Neural cell (in vitro differentiated cells): Measurements from ENCODE around the gene SOBP. TPM values are rescaled to one million over a fixed set of nuclear protein-coding genes. Genes with fewer than 3 reads are reported as not detected.

Experiments used
- H2AFZ ChIP-seq: fragments of 200-600, 300-800 bp; sonication (generic), shearing (Covaris generic); 2 replicates; pipeline ENCODE4 v1.6.0; 2014; ENCODE audit warnings: low read depth, mild to moderate bottlenecking, antibody characterized with exemption, low read length, moderate library complexity
- H3F3A ChIP-seq: fragments of 200-600 bp; shearing (Covaris generic); 2 replicates; pipeline ENCODE4 v1.6.1; 2016; ENCODE audit warnings: mild to moderate bottlenecking, moderate library complexity, mixed read lengths, antibody characterized with exemption, low read length; ENCODE audit not compliant: insufficient read depth, poor library complexity, severe bottlenecking
- H3K27ac ChIP-seq: fragments of 200-600, 300-800 bp; sonication (generic), shearing (Covaris generic); 2 replicates; pipeline ENCODE4 v1.5.1; 2014; ENCODE audit warnings: mild to moderate bottlenecking, low read length, moderate library complexity
- H3K27me3 ChIP-seq: fragments of 300-800, 200-600 bp; sonication (generic), shearing (Covaris generic); 2 replicates; pipeline ENCODE4 v1.6.0; 2014; ENCODE audit warnings: mild to moderate bottlenecking, low read depth, low read length, moderate library complexity; ENCODE audit not compliant: insufficient read depth
- H3K36me3 ChIP-seq: fragments of 300-800, 200-600 bp; sonication (generic), shearing (Covaris generic); 2 replicates; pipeline ENCODE4 v1.5.1; 2014; ENCODE audit warnings: mild to moderate bottlenecking, antibody characterized with exemption, low read length, moderate library complexity; ENCODE audit not compliant: insufficient read depth
- H3K4me2 ChIP-seq: fragments of 300-800, 200-600 bp; sonication (generic), shearing (Covaris generic); 2 replicates; pipeline ENCODE4 v1.6.0; 2014; ENCODE audit warnings: mild to moderate bottlenecking, low read length
- H3K4me3 ChIP-seq: fragments of 300-800, 200-600 bp; sonication (generic), shearing (Covaris generic); 2 replicates; pipeline ENCODE4 v1.5.1; 2014; ENCODE audit warnings: mild to moderate bottlenecking, low read length, moderate library complexity
- H3K79me2 ChIP-seq: fragments of 200-600 bp; shearing (Covaris generic); replicated peaks from 2 replicates; pipeline ENCODE4 v1.6.0; 2014; ENCODE audit warnings: mild to moderate bottlenecking, low read length, moderate library complexity; ENCODE audit not compliant: insufficient read depth
- H3K9ac ChIP-seq: fragments of 300-800, 200-600 bp; sonication (generic), shearing (Covaris generic); 2 replicates; pipeline ENCODE4 v1.6.1; 2016; ENCODE audit warnings: mild to moderate bottlenecking, low read length, mixed read lengths
- H3K9me2 ChIP-seq: fragments of 200-600 bp; shearing (Covaris generic); 2 replicates; pipeline ENCODE4 v1.6.1; 2016; ENCODE audit warnings: mild to moderate bottlenecking, low read length, mixed read lengths; ENCODE audit not compliant: insufficient read depth
- H3K9me3 ChIP-seq: fragments of 200-600, 300-800 bp; sonication (generic), shearing (Covaris generic); 2 replicates; pipeline ENCODE4 v1.6.1; 2016; ENCODE audit warnings: mild to moderate bottlenecking, mixed run types, low read length, moderate library complexity, mixed read lengths
- H4K20me1 ChIP-seq: fragments of 200-600 bp; shearing (Covaris generic); 2 replicates; pipeline ENCODE4 v1.6.1; 2016; ENCODE audit warnings: mild to moderate bottlenecking, mixed run types; ENCODE audit not compliant: insufficient read depth
- CTCF ChIP-seq: fragments of 450-650 bp; IDR thresholded peaks from 2 replicates; pipeline ENCODE4 v1.5.1; 2014; ENCODE audit warnings: antibody characterized with exemption, mild to moderate bottlenecking, moderate library complexity; ENCODE audit not compliant: poor library complexity, severe bottlenecking
- EP300 ChIP-seq: fragments of 450-650 bp; conservative IDR thresholded peaks from 2 replicates; pipeline ENCODE4 v1.6.1; 2014; ENCODE audit warnings: antibody characterized with exemption, mild to moderate bottlenecking, moderate library complexity; ENCODE audit not compliant: poor library complexity, severe bottlenecking
- EZH2 ChIP-seq: fragments of 200-600, 300-800 bp; shearing (Covaris generic), sonication (generic); IDR thresholded peaks from 2 replicates; pipeline ENCODE4 v1.6.1; 2014; ENCODE audit warnings: antibody characterized with exemption, low read length, borderline replicate concordance, mild to moderate bottlenecking; ENCODE audit not compliant: insufficient read depth, poor library complexity, severe bottlenecking
- MXI1 ChIP-seq: fragments of 450-650 bp; conservative IDR thresholded peaks from 2 replicates; pipeline ENCODE4 v1.6.1; 2014; ENCODE audit warnings: antibody characterized with exemption, mild to moderate bottlenecking; ENCODE audit not compliant: poor library complexity, severe bottlenecking
- POLR2AphosphoS5 ChIP-seq: IDR thresholded peaks from 2 replicates; pipeline ENCODE4 v1.6.1; 2012
- RAD21 ChIP-seq: fragments of 450-650 bp; conservative IDR thresholded peaks from 2 replicates; pipeline ENCODE4 v1.6.1; 2014; ENCODE audit warnings: antibody characterized with exemption, mild to moderate bottlenecking, moderate library complexity
- REST ChIP-seq: IDR thresholded peaks from 2 replicates; pipeline ENCODE4 v1.6.1; 2012; ENCODE audit warnings: borderline replicate concordance
- SMC3 ChIP-seq: fragments of 450-650 bp; conservative IDR thresholded peaks from 2 replicates; pipeline ENCODE4 v1.6.1; 2014; ENCODE audit warnings: antibody characterized with exemption, mild to moderate bottlenecking, moderate library complexity; ENCODE audit not compliant: poor library complexity
- TAF1 ChIP-seq: IDR thresholded peaks from 2 replicates; pipeline ENCODE4 v1.6.1; 2012; ENCODE audit warnings: low read depth
- polyA plus RNA-seq: library from polyadenylated mRNA; depleted of rRNA; stranded (reverse); fragments of >200 nt; gene quantifications from 2 replicates; pipeline ENCODE4 v1.2.3, GENCODE V29; 2014

Gene SOBP
- polyA plus RNA-seq, 1 donor from 2014 or later = 16.4 TPM

GRCh38 chr6:107490566-107491137 lies 735 bp downstream of the SOBP start:
- Histone ChIP-seq H2AFZ (peak overlapping the region; percentile 57), H3K9me2 (no peaks in the 10 kb centered on the region), H3K9me3 (no peaks in the 10 kb centered on the region), H3K9ac (peak overlapping the region; percentile 93), H3K4me3 (peak overlapping the region; percentile 89), H3K4me2 (no peak overlapping the region), H3K36me3 (no peaks in the 10 kb centered on the region), H3K79me2 (peaks cover 54% of the 10 kb centered on the region), H3K27ac (peak overlapping the region; percentile 93), H4K20me1 (peaks cover 13% of the 10 kb centered on the region), H3K27me3 (peaks cover 9% of the 10 kb centered on the region), H3F3A (no peaks in the 10 kb centered on the region)
- TF ChIP-seq EZH2 (no peak), REST (peak; percentile 32), POLR2AphosphoS5 (peak; percentile 9), TAF1 (peak; percentile 21)

GRCh38 chr6:107491138-107491609 lies 1.3 kb downstream of the SOBP start:
- no peak overlapping the region for H2AFZ ChIP-seq
- peak overlapping the region; percentile 94 for H3K4me2 ChIP-seq
- H3F3A ChIP-seq = no peaks in the 10 kb centered on the region
- no peaks in the 10 kb centered on the region for H3K9me3 ChIP-seq
- H4K20me1 ChIP-seq = peaks cover 14% of the 10 kb centered on the region
- H3K4me3 ChIP-seq = peak overlapping the region; percentile 89
- H3K27me3 ChIP-seq = peaks cover 9% of the 10 kb centered on the region
- H3K9me2 ChIP-seq = no peaks in the 10 kb centered on the region
- peak overlapping the region; percentile 93 for H3K9ac ChIP-seq
- peaks cover 59% of the 10 kb centered on the region for H3K79me2 ChIP-seq
- no peaks in the 10 kb centered on the region for H3K36me3 ChIP-seq
- TF ChIP-seq SMC3 = no peak
- no peak for TF ChIP-seq POLR2AphosphoS5
- peak; percentile 9 for TF ChIP-seq EP300
- TF ChIP-seq TAF1 = no peak
- TF ChIP-seq EZH2 = no peak
- peak; percentile 17 for TF ChIP-seq REST
- TF ChIP-seq RAD21 = peak; percentile 18
- peak; percentile 27 for TF ChIP-seq MXI1
- TF ChIP-seq CTCF = peak; percentile 11
- H3K27ac ChIP-seq = peak overlapping the region; percentile 93
